ENCODE results near the gene FAM167B.
"Not testable (repeated sequence)": the region's sequence is repeated elsewhere in the genome, so short reads cannot be mapped to it uniquely, and the experiment has no call there.

The FAM167B gene

GRCh38 chr1:32255072-32256071 lies 8.3 kb downstream of the FAM167B start:
- in situ Hi-C loops (cut with HindIII; ENCODE audit: low sequenced_read_pairs), result no loop called here

GRCh38 chr1:32256473-32257226 lies 9.6 kb downstream of the FAM167B start:
- in situ Hi-C loops (cut with HindIII; ENCODE audit: low sequenced_read_pairs), result no loop called here

GRCh38 chr1:32257227-32257508 lies 10.1 kb downstream of the FAM167B start:
- in situ Hi-C loops (cut with HindIII; ENCODE audit: low sequenced_read_pairs), result no loop called here

GRCh38 chr1:32263236-32263593 lies 16.2 kb downstream of the FAM167B start:
- in situ Hi-C loops (cut with HindIII; ENCODE audit: low sequenced_read_pairs), result not testable (repeated sequence)

- in situ Hi-C loops (cut with HindIII; ENCODE audit: low sequenced_read_pairs), result no loop called here
These were observed 16.7 kb downstream of the FAM167B start for GRCh38 chr1:32263744-32264143.

- in situ Hi-C loops (cut with HindIII; ENCODE audit: low sequenced_read_pairs), result no loop called here
These were observed 18.8 kb downstream of the FAM167B start for GRCh38 chr1:32265846-32266245.

- in situ Hi-C loops (cut with HindIII; ENCODE audit: low sequenced_read_pairs), result no loop called here
These were observed 20.0 kb downstream of the FAM167B start for GRCh38 chr1:32266921-32267591.

- in situ Hi-C loops (cut with HindIII; ENCODE audit: low sequenced_read_pairs), result no loop called here
These were observed 22.7 kb downstream of the FAM167B start for GRCh38 chr1:32269744-32270143.

GRCh38 chr1:32272557-32273390 lies 25.8 kb downstream of the FAM167B start:
- in situ Hi-C loops (cut with HindIII; ENCODE audit: low sequenced_read_pairs), result no loop called here

GRCh38 chr1:32273391-32274208 lies 26.6 kb downstream of the FAM167B start:
- in situ Hi-C loops (cut with HindIII; ENCODE audit: low sequenced_read_pairs), result no loop called here

GRCh38 chr1:32274646-32275340 lies 27.8 kb downstream of the FAM167B start:
- in situ Hi-C loops (cut with HindIII; ENCODE audit: low sequenced_read_pairs), result no loop called here

GRCh38 chr1:32275424-32275823 lies 28.4 kb downstream of the FAM167B start:
- in situ Hi-C loops (cut with HindIII; ENCODE audit: low sequenced_read_pairs), result no loop called here

GRCh38 chr1:32276032-32276782 lies 29.2 kb downstream of the FAM167B start:
- in situ Hi-C loops (cut with HindIII; ENCODE audit: low sequenced_read_pairs), result no loop called here

GRCh38 chr1:32284777-32285176 lies 37.8 kb downstream of the FAM167B start:
- in situ Hi-C loops (cut with HindIII; ENCODE audit: low sequenced_read_pairs), result not testable (repeated sequence)

GRCh38 chr1:32285658-32286057 lies 38.6 kb downstream of the FAM167B start:
- in situ Hi-C loops (cut with HindIII; ENCODE audit: low sequenced_read_pairs), result no loop called here

- in situ Hi-C loops (cut with HindIII; ENCODE audit: low sequenced_read_pairs), result no loop called here
These were observed 39.7 kb downstream of the FAM167B start for GRCh38 chr1:32286763-32287162.

- in situ Hi-C loops (cut with HindIII; ENCODE audit: low sequenced_read_pairs), result no loop called here
These were observed 42.2 kb downstream of the FAM167B start for GRCh38 chr1:32289256-32289655.

GRCh38 chr1:32291145-32291707 lies 44.2 kb downstream of the FAM167B start:
- in situ Hi-C loops (cut with HindIII; ENCODE audit: low sequenced_read_pairs), result no loop called here
